Cerebellar nuclear complex (tissue), 1 donor: ENCODE data around the gene MAP2K3.
"Not testable (repeated sequence)": the region's sequence is repeated elsewhere in the genome, so short reads cannot be mapped to it uniquely, and the experiment has no call there.

Experiments
- DNase-seq, 2 experiments: peaks; one replicate each; lab custom pipeline; 2025; lab: John Stamatoyannopoulos, UW

The MAP2K3 gene

GRCh38 chr17:21296097-21297025, 11.8 kb downstream of the MAP2K3 start:
- DNase-seq, result no peak

DNA sequence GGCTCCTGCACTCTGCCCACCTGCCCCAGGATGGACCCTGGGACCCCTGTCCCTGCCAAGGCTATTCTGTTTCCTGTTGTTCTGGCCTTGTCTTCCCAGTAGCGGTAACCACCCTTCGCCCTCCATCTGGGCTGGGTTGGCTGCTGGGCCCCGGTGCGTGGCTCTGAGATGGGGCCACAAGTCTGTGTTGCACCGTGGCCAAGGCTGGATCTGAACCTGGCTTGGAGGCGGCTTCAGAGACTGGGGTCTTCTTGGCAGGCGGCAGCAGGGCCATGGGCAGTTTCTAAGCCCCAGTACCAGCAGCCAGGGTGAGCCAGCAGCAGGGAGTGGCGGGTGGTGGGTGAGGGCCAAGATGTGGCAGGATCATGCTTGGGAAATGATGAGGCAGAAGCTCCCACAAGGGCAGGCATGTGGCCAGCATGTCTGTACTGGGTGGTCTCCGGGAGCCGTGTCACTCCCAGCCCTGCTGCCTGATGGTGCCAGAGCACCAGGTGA, 12.6 kb downstream of the MAP2K3 start:
- DNase-seq, result no peak

- no peak for DNase-seq
Measured at GRCh38 chr17:21297597-21297996, 13.1 kb downstream of the MAP2K3 start.

GRCh38 chr17:21298056-21298982, 13.8 kb downstream of the MAP2K3 start:
- no peak for DNase-seq

DNA sequence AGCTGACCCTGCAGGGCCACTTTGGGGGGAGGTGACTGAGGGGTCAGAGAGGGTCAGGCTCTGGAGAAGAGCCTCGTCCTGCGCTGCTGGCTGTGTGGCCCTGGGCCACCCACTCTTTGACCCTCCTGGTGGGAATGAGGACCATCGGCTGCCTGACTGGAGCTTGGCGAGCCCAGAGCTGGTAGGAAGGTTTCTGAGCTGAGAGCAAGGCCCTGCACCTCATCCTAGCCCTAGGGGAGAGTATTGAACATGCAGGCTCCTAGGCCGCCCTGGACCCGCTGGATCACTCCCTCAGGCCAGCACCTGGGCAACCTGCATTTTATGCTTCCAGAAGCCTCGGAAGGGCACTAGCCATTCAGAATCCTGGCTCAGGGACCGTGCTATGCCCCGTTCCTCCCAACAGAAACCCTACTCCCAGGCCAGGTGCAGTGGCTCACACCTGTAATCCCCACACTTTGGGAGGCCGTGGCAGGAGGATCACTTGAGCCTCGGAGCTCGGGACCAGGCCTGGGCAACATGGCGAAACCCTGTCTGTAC, 14.5 kb downstream of the MAP2K3 start:
- DNase-seq, result no peak

GRCh38 chr17:21299981-21300600, 15.6 kb downstream of the MAP2K3 start:
- DNase-seq, result no peak

- DNase-seq, result no peak
Measured at GRCh38 chr17:21300601-21301571, 16.4 kb downstream of the MAP2K3 start.

DNA sequence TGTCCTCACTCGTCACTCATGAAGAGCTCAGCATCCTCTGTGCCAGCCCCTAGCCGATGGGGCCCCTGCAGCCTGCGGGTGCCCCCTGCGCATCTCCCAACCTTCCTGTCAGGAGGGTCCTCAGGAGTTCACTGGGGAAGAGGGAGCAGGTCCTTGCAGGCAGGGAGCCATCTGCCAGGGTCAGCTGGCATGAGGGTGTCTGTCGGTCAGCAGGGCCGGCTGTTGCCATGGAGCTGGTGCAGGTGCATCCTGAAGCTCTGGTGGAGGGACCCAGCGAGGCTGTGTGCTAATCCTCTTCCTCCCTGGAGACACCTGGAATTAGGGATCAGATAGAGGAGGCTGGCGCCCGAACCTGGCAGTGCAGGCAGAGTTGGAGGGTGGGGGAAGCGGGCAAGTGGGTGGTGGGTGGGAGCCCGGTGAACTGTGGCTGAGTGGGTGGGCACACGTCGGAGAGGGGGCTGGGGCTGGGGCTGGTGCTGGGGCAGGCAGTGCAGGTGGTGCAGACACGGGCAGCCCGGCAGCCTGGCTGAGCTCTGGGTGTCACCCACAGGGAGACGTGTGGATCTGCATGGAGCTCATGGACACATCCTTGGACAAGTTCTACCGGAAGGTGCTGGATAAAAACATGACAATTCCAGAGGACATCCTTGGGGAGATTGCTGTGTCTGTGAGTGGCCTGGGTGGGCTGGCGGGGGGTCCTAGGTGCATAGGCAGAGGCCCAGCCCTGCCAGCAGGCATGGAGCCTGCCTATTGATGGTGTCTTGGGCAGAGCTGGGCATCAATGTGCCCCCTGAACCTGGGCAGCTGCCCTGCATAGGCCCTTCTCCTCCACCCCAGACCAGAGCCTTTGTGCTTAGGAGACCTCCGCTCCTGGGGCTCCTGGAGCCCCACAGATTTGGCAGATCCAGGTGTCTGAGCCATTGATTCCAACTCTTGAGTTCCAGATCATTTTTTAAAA, 17.4 kb downstream of the MAP2K3 start:
- no peak for DNase-seq

- no peak for DNase-seq
Measured at GRCh38 chr17:21302711-21303425, 18.4 kb downstream of the MAP2K3 start.

DNA sequence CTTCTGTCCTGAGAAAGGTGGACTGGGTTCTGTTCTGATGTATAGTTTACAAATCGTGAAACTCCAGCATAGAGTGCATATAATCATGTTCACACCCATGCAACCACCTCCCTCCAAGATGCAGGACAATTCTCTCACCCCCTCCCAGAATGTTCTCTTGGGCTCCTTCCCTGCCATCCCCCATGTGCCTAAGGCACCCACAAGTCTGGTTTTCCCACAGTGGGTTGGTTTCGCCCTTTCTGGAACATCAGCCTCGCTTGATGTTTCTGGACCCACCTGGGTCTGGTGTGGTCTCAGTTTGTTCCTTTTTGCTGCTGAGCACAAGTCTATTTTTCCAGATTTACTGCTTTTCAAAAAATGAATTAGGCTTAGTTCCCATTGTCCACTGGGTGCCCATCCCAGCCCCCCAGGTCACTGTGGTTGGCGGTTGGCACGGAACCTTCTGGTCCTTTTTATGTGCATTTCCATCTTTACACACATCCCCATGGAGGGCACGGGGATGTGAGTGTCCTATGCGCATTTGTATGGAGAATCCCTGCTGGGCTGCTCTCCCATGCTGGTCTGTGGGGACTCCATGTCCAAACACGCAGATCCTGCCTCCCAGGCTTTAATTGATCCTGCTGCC, 19.0 kb downstream of the MAP2K3 start:
- no peak for DNase-seq

GRCh38 chr17:21304091-21304490, 19.6 kb downstream of the MAP2K3 start:
- DNase-seq, result no peak

DNA sequence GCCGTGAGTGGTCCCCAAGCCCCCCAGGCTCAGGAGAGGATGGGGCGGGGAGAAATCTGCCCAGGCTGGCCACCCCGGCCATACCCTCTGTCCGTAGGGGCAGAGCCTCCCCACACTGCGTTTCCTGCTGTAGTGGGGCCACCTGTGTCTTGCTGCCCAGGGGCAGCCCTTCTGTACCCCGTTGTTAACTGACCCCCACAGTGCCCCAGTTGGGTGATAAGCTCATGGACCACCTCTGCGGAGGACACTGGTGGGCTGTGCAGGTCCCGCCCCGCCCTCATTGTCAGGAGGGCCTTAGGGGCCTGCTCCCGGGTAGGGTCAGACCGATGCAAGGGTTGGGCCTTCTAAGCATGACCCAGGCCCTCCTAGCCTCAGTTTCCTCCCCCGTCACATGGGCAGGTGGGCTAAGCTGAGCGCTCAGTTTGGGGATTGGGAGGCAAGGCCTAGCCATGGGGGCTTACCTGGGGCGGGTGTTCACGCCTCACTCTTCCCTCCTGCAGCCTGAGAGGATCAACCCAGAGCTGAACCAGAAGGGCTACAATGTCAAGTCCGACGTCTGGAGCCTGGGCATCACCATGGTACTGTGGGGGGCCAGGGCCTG, 20.1 kb downstream of the MAP2K3 start:
- not testable (repeated sequence) for DNase-seq

GRCh38 chr17:21305431-21306180, 21.1 kb downstream of the MAP2K3 start:
- not testable (repeated sequence) for DNase-seq

- DNase-seq, result not testable (repeated sequence)
Measured at GRCh38 chr17:21306611-21307272, 22.2 kb downstream of the MAP2K3 start.

- DNase-seq, result not testable (repeated sequence)
Measured at GRCh38 chr17:21307273-21307625, 22.7 kb downstream of the MAP2K3 start.

- not testable (repeated sequence) for DNase-seq
Measured at GRCh38 chr17:21308931-21309381, 24.4 kb downstream of the MAP2K3 start.
